GM21526 (cell line): Measurements from ENCODE around the gene GLP2R.

Experiments used
- ATAC-seq: cut with Tn5 transposase; IDR thresholded peaks from one replicate; pipeline ENCODE4 v1.9.1; 2021; ENCODE audit warnings: moderate library complexity; ENCODE audit not compliant: unreplicated experiment, low FRiP score

The GLP2R gene

GRCh38 chr17:9897372-9897968 lies 71.7 kb downstream of the GLP2R start:
- no peak for ATAC-seq

- ATAC-seq = no peak
Observed at GRCh38 chr17:9898812-9899211, 73.1 kb downstream of the GLP2R start.

- ATAC-seq = no peak
Observed at GRCh38 chr17:9899280-9900043, 73.7 kb downstream of the GLP2R start.

- no peak for ATAC-seq
Observed at GRCh38 chr17:9900044-9900594, 74.4 kb downstream of the GLP2R start.

GRCh38 chr17:9900784-9901183 lies 75.1 kb downstream of the GLP2R start:
- no peak for ATAC-seq

- no peak for ATAC-seq
Observed at GRCh38 chr17:9902120-9902519, 76.4 kb downstream of the GLP2R start.

- ATAC-seq = no peak
Observed at GRCh38 chr17:9904277-9905077, 78.8 kb downstream of the GLP2R start.

- ATAC-seq = no peak
Observed at GRCh38 chr17:9905078-9905415, 79.3 kb downstream of the GLP2R start, which contains the start of gene RCVRN. Gene RCVRN (minus strand): TSS chr17:9905271. CDS start chr17:9905180, 91 bp downstream.

- ATAC-seq = no peak
Observed at GRCh38 chr17:9905902-9906301, 80.2 kb downstream of the GLP2R start.

- no peak for ATAC-seq
Observed at GRCh38 chr17:9906616-9907015, 80.9 kb downstream of the GLP2R start.

- no peak for ATAC-seq
Observed at GRCh38 chr17:9907131-9907530, 81.4 kb downstream of the GLP2R start.

GRCh38 chr17:9907883-9908648 lies 82.3 kb downstream of the GLP2R start:
- ATAC-seq = no peak

GRCh38 chr17:9908649-9909042 lies 82.9 kb downstream of the GLP2R start:
- ATAC-seq = no peak

GRCh38 chr17:9911089-9911488 lies 85.4 kb downstream of the GLP2R start:
- no peak for ATAC-seq

GRCh38 chr17:9912121-9913099 lies 86.7 kb downstream of the GLP2R start:
- no peak for ATAC-seq

GRCh38 chr17:9913476-9913875 lies 87.8 kb downstream of the GLP2R start:
- ATAC-seq = no peak

- no peak for ATAC-seq
Observed at GRCh38 chr17:9916108-9916507, 90.4 kb downstream of the GLP2R start.

- no peak for ATAC-seq
Observed at GRCh38 chr17:9917131-9917530, 91.4 kb downstream of the GLP2R start.

GRCh38 chr17:9917801-9918200 lies 92.1 kb downstream of the GLP2R start:
- no peak for ATAC-seq
